NCI-H510A treated with DMSO at 0.1 percent for 48 hours (cell line): ENCODE measurements around the gene TREML2.
"Not testable (repeated sequence)": the region's sequence is repeated elsewhere in the genome, so short reads cannot be mapped to it uniquely, and the experiment has no call there.

Experiments used
- DNase-seq: peaks from one replicate; lab custom pipeline; 2025; lab: John Stamatoyannopoulos, UW

The TREML2 gene, protein sequence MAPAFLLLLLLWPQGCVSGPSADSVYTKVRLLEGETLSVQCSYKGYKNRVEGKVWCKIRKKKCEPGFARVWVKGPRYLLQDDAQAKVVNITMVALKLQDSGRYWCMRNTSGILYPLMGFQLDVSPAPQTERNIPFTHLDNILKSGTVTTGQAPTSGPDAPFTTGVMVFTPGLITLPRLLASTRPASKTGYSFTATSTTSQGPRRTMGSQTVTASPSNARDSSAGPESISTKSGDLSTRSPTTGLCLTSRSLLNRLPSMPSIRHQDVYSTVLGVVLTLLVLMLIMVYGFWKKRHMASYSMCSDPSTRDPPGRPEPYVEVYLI

GRCh38 chr6:41200901-41201763 is at the start of gene TREML2:
Gene TREML2, minus strand, starts transcription at chr6:41201149. Its CDS starts 141 bp downstream, at chr6:41201008.
- DNase-seq, result no peak

DNA sequence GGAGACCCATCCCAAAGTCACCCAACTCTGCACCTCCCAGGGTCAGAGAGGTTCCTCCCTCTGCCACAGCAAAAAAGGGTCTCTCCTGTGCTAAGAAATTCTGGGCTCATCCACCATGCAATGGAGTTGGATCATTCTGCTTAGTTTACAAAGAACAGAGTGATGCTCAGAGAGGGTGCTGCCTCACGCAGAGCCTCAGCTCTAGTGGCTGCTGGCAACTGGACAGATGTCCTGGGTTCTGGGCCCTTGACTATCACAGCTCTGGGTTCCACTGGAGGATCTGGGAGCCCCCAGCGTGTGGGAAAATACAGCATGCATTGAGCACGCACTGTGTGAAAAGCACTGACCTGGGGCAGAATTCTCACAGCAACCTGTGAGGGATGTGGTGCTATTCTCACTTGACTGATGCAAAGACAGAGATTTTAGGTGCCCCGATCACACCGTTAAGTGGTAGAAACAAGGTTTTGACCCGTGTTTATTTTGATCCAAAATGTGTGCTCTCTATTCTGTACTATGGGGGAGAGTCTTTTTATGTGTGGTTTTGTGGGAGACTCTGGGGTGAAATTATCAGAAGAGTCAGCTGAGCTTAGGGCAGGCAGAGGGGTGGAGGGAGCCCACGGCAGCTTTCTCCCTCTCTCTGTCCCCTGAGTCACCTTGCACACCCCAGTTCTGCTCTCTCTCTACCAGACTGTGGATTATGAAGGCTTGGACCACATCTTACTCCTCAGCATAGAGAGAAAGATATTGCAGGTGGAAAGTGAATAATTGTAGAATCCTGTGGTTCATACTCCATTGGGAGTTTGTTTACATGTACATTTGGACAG is 47.1 kb upstream of the TREML2 start:
- DNase-seq, result no peak

DNA sequence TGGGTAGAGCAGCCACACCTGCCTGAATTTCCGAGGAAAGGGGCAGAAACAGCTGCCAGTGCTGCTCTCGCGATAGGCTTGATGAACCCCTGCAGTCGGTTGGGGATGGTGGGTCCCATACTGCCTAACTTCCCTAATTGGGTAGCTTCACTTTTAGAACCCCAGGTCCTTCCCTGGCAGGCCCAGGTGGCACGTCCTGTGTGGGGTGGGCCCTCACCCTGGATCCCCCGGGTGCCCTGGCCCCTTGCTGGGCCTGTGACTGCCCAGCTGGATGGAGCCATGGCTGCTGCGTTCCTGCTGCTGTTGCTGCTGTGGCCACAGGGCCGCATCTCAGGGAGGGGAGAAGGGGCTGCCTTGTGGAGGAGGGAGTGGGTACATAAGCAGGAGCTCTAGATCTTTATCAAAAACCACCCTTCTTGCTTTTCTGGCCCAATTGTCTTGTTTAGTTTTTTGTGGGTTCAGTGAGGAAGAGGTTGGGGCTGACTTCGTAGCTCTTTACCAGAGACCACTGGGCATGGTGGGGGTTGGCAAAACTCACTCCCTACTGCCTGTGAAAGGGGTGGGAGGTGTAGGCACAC is 46.4 kb upstream of the TREML2 start:
- no peak for DNase-seq

DNA sequence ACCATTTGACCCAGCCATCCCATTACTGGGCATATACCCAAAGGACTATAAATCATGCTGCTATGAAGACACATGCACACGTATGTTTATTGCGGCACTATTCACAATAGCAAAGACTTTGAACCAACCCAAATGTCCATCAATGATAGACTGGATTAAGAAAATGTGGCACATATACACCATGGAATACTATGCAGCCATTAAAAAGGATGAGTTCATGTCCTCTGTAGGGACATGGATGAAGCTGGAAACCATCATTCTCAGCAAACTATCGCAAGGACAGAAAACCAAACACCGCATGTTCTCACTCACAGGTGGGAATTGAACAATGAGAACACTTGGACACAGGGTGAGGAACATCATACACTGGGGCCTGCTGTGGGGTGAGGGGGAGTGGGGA is 45.6 kb upstream of the TREML2 start:
- not testable (repeated sequence) for DNase-seq

DNA sequence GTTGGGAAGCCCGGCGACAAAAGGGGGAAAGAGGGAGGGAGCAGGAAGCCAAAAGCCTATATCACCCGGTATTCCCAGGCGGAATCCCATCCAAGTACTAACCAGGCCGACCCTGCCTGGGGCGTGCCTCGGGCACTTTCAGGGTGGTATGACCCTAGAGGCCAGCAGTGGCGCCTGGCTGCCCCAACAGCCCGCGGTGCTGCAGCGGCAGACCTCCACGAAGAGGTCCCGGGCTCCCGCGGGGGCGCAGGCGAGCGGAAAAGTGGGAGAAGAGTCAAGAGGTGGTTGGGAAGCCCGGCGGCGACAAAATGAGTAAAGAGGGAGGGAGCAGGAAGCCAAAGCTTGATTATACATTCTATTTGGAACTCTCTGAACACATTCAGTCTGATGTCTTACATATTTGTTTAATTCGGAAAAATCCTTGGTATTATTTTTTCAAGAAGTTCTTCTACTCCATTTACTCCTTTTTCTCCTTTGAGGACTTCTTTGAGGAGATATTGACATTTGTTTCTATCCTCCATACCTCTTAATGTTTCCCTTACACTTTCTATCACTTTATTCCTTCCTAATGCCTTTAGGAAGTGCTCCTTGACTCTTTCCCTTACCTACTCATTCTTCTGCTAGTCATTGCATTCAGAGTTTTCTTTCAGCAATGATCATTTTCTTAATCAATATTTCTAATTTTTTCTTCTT is 38.7 kb upstream of the TREML2 start:
- no peak for DNase-seq

DNA sequence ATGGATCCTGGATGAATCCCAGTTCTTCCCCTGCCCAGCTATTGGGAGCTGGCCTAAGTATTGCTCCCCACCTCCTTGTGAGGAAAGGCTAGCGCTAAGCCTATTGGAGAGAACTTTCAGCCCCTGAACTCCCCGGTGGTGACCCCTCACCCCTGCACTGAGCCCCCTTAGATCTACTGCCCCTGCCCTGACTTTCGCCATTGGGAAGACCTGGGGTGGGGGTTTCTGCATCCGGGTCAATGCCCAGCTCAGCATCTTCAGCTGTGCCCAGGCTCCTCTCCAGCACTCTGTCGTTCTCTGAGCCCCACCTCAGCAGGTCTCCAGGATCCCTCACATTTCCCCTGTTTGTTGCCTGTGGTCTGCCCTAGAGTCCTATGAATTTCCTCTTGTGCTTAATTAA is 36.2 kb upstream of the TREML2 start:
- no peak for DNase-seq

- DNase-seq, result no peak
Measured at GRCh38 chr6:41236276-41236675, 35.3 kb upstream of the TREML2 start.

- no peak for DNase-seq
Measured at GRCh38 chr6:41232667-41233066, 31.7 kb upstream of the TREML2 start.

DNA sequence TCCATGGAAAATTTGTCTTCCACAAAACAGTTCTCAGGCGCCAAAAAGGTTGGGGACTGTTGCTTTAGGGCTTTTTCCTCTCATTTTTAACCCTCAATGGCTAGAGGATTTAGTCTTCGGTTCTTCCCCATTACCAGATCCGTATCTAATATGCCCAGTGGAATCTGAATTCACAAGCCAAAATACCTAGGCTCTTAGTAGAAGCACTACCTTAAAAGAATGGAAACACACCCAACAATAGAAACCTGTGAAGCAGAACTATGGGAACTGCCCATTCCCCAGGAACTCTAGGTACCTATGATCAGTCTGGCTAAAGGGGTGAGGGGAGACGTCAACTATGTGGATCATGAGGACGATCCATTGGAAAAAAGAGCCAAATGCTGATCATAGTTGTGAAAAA is 30.3 kb upstream of the TREML2 start:
- no peak for DNase-seq

GRCh38 chr6:41229721-41230120 is 28.8 kb upstream of the TREML2 start:
- no peak for DNase-seq

- no peak for DNase-seq
Measured at GRCh38 chr6:41228616-41229015, 27.7 kb upstream of the TREML2 start.

DNA sequence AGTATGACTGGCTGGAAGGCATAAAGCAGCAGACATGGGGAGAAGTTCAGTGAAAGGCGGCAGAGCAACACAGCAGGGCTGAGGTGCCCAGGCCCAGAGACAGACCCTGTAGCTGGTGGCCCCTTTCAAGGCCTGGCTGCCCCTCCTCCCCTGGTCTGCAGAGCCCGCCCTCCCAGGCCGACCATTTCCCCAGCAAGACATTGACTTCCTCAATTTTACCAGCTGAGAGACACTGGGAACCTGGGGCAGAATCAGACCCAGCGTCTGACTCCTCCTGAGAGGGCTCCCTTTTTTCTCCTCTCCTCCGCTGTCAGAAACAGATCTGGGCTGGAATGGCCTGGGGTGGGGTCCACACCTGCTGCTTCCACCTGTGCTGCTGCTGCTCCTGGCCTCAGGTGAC is 27.1 kb upstream of the TREML2 start, which contains the start of gene TREML4:
TSS of gene TREML4 (plus strand) at position 254 of the 400 bp plus-strand sequence. CDS start at position 333, 79 bp downstream.
- no peak for DNase-seq

- peak; percentile 73 for DNase-seq
Measured at GRCh38 chr6:41226752-41227151, 25.8 kb upstream of the TREML2 start.

DNA sequence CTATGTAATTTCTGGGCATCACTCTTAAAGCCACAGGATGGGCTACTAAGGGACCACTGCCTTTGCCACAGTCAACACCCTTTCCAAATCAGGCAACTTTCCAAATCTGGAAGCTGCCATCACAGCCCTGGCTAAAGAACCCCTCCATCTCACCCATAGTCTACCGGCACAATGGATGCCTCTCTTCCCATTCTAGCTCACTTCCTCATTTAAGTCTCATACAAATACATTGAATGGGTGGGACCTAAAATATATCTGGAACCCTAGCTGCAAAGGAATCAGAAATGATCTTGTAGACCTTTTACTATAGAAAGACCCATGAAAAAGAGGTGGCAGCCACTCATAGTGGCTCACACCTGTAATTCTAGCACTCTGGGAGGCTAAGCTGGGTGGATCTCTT is 23.9 kb upstream of the TREML2 start:
- DNase-seq, result no peak

DNA sequence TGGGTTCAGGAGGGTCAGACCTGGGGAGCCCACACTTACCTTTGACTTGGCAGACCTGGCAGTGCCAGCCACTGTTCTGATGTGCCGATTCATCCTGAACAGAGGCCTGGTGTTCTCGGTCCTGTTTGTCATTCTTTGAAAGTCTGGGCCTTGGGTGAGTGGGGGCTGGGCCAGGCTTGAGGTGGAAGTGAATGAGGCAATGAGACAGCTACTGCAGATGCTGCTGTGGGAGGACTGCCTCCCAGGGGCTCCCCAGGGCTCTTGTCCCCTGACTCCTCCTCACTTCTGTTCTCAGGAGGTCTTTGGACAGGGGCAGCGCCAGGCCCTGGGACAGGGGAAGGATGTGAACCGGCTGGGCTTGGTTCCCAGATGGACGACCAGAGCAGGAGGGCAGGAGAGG is 21.6 kb upstream of the TREML2 start:
- no peak for DNase-seq

DNA sequence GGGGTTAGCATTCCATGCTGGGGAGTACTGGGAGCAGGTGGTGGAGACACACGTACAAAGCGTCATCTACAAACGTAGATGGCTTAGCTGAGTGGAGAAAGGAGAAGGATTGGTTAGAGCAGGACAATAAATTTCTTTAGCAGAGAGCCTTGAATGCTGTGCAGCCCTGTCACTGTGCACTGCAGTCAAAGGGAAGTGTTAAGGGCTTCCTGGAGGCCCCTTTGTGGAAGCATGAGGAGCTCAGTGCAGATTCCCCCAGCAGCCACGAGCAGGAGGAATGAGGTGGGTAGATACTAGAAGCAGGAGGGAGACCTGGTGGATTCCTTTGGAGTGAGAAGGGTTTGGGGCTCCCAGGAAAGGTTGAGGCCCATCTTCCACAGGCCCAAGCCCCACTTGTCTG is 21.1 kb upstream of the TREML2 start:
- no peak for DNase-seq

DNA sequence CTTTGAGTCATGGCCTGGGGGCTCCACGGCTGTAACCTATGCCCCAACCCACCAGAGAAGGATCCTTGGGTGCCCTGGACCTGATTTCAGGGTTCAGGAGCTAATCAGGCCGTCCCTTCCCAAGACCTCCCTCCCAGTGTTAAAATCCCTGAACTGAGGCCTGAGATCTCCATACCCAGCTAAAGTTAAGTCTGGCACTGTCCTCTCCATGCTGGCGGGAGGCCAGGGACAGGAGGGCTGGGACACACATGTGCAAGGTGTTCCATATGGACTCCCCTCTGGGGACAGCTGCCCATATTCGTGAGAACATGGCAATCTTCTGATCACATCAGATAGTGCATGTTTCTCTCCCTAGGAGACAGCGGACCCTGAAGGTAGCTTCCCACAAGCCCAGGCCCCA is 15.7 kb upstream of the TREML2 start:
- DNase-seq, result no peak

- no peak for DNase-seq
Measured at GRCh38 chr6:41215777-41216176, 14.8 kb upstream of the TREML2 start.

- DNase-seq, result no peak
Measured at GRCh38 chr6:41214559-41215238, 13.8 kb upstream of the TREML2 start.

DNA sequence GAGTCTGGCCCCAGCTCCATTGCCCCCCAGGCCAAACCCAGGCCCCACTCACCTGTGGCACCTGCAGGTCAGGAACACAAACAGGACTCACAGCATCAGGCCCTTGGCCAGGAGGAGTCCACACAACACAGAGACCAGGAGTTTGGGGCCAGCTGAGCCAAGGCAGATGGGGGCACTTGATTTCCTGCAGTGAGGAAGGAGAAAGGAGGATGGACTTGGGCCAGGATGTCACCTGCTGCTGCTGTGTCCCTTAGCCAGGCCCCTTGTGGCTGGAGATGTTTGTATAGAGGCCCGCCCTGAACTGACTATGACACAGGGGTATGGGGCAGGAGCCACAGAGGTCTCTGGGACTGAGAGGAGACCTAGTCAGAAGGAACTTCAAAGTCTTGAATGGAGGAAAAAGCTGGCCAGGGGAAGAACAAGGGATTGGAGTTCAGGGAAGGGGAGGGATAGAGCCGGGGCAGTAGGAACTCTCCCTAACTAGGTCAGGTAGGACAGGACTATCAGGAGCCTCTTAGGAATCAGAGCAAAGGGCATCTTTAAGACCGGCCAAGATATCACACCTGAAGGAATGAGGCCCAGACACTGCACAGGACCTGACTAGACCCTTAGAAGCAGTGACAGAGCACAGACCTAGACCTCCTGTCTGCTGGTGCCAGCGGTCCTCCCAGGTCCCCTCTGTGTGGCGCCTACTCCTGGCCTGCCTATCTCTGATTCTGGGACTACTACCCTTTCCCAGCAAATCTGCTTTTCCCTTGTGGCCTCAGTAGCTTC is 8.8 kb upstream of the TREML2 start:
- no peak for DNase-seq
